VCaP (cell line): ENCODE measurements around the gene ZSWIM7.
A peak's percentile ranks its signal among the peaks of the same experiment; 100 is the strongest.

ENCODE experiments used
- H3K27ac ChIP-seq: fragments of 450-650 bp; 2 replicates; pipeline ENCODE4 v1.5.1; 2017
- TF ChIP-seq, protein P1 (sequence below): fragments of 450-650 bp; conservative IDR thresholded peaks from 2 replicates; pipeline ENCODE4 v1.5.1; 2017; ENCODE audit warnings: mild to moderate bottlenecking, moderate library complexity

The ZSWIM7 gene

DNA sequence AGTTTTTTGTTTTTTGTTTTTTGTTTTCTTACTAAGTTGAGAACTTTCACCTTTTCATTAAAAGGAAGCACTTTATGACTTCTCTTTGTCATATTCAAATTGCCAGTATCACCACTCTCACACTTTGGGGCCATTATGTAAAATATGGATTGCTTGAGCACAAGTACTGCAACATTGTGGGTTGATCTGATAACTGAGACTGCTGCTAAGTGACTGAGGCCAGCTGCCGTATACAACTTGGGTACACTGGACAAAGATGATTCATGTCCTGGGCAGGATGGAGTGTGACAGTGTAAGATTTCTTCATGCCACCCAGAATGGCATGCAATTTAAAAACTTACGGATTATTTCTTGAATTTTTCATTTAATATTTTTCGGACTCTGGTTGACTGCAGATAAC, 7.9 kb upstream of the ZSWIM7 start:
- TF ChIP-seq, protein P1, sequence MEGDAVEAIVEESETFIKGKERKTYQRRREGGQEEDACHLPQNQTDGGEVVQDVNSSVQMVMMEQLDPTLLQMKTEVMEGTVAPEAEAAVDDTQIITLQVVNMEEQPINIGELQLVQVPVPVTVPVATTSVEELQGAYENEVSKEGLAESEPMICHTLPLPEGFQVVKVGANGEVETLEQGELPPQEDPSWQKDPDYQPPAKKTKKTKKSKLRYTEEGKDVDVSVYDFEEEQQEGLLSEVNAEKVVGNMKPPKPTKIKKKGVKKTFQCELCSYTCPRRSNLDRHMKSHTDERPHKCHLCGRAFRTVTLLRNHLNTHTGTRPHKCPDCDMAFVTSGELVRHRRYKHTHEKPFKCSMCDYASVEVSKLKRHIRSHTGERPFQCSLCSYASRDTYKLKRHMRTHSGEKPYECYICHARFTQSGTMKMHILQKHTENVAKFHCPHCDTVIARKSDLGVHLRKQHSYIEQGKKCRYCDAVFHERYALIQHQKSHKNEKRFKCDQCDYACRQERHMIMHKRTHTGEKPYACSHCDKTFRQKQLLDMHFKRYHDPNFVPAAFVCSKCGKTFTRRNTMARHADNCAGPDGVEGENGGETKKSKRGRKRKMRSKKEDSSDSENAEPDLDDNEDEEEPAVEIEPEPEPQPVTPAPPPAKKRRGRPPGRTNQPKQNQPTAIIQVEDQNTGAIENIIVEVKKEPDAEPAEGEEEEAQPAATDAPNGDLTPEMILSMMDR = no peak
- no peak overlapping the region for H3K27ac ChIP-seq

- TF ChIP-seq, protein P1 = no peak
- H3K27ac ChIP-seq = no peak overlapping the region
Measured at GRCh38 chr17:16005636-16006035, 6.1 kb upstream of the ZSWIM7 start.

GRCh38 chr17:16003841-16004240, 4.3 kb upstream of the ZSWIM7 start:
- no peak overlapping the region for H3K27ac ChIP-seq
- TF ChIP-seq, protein P1 = no peak

DNA sequence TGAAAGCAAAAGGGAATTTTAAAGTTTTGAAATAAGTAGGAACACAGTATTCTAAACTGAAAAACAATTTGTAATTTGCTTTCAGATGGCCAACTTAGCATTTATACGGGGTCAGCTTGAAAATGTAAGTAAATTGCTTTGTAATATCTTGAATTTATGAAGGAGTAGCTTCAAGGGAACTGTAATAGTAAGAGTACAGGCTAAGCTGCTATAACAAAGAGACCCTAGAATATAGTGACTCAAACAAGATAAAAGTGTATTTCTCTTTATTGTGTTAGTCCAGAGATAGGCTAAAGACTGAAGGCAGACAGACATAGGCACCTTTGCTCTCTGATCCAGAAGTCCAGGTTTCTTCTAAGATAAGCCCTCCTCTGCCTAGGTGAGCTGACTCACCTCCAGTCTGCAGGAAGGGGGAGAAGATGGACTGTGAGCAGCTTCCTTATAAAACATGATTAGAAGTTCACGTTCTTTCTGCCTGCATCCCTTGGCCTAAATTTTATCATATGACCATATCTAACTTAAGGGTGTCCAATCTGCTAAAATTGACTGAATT, 3.3 kb upstream of the ZSWIM7 start:
- no peak overlapping the region for H3K27ac ChIP-seq
- TF ChIP-seq, protein P1 = no peak

DNA sequence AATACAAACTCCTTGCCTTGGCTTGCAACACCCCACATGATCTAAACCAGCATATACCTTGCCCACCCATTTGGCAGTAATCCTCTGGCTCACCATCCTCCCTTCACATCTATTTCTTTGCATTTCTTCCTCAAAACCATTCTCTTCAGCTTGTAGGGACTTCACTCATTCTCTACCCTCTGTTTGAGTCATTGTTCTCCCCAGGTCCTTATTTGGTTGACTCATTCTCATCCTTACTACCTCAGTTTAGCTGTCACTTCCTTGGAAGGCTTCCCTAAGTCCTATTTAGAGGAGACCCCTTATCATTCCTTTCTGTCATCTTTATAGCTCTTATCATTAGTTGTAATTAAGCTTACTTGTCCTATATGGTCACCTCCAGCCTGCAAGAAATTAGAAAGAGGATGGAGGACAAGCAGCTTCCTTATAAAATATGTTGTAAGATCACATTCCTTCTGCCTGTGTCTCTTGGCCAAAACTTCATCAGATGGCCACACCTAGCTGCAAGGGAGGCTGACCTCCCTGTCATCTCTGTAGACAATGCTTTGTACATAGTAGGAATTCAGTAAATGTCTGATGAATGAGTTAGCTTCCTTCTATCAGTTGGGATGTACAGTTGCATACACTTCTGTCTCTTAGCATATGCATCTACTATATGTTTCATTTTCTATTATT, 1.9 kb upstream of the ZSWIM7 start:
- peak overlapping the region; percentile 92 for H3K27ac ChIP-seq

DNA sequence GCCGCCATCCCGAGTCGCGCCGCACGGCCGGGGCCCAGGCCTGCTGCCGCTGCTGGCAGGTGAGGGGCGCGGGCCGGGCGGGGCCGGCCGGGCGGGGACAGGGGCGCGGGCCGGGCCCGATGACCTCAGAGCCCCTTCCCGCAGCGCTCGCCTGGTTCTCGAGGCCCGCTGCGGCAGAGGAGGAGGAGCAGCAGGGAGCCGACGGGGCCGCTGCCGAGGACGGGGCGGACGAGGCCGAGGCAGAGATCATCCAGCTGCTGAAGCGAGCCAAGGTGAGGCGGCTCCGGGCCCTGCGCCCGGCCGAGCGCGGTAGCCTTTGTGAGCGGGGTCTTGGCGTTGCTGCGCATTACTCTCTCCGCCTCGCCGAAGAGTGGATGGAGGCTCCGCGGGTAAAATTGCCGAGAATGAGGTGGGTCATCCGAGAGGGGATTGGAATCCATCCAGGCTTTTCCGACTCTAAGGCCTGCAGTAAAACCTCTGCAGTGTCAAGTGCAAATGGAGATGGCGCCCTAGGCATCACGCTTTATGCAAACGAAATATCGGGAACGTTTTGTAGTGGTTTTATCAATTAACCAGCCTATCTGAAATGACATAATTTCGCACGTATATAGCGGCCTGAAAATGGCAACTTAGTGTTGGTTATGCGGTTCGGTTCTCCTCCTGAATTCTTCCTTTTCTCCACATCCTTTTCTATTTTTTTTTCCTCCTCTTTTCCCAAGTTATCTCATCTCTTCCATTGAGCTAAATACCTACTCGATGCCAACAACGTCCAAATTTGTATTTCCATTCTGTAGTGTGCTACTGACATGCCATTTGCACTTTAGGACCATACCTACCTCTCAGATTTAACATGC, 697 bp upstream of the ZSWIM7 start:
- TF ChIP-seq, protein P1 = no peak
- H3K27ac ChIP-seq = peak overlapping the region; percentile 92

More for the DNA sequence above, 1.9 kb upstream of the ZSWIM7 start:
- TF ChIP-seq, protein P1 = no peak

GRCh38 chr17:15998031-15998562, 1.4 kb downstream of the ZSWIM7 start:
- peak overlapping the region; percentile 92 for H3K27ac ChIP-seq
- TF ChIP-seq, protein P1 = no peak
